Mucosa of gallbladder (tissue), 1 donor: Measurements from ENCODE around the gene ATP1B3. TPM values are rescaled to one million over a fixed set of nuclear protein-coding genes. Genes with fewer than 3 reads are reported as not detected.
"Not testable (repeated sequence)": the region's sequence is repeated elsewhere in the genome, so short reads cannot be mapped to it uniquely, and the experiment has no call there.

Experiments used
- DNase-seq: peaks from one replicate; pipeline ENCODE4 v3.0.0-alpha.2; 2020; ENCODE audit warnings: low spot score
- total RNA-seq: library from RNA; stranded (reverse); gene quantifications from one replicate; pipeline ENCODE4 v1.2.1, GENCODE V29; 2021
- donor health status: DM: no; HTN: no; CAD: no.

Gene ATP1B3
- total RNA-seq, 1 donor from 2014 or later = 75.4 TPM

DNA sequence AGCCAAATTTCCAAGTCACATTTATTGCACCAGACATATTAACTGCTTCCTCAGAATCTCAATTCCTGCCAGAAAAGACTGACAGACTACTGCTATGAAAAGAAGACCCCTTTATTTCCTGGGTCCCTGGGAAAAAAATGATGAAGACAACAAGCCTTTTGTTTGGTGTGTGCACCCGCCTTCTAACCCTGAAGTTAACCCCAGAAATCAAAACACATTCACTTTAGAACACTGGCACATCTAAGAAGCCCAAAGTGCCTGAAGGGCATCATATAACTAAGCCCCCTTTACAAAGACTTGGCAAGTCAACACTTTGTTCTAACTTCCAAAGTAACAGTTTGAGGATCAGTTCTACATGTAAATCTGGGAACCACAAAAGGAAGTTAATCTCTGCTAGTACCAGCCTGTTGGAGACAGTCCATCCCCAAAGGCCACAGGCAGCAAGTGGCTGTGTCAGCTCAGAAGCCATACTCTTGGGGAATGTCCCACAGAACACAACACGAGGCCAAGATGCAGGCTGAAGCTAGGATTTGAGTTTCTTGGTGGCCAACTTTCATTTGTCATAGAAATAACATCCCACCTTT, 16.3 kb upstream of the ATP1B3 start:
- no peak for DNase-seq

DNA sequence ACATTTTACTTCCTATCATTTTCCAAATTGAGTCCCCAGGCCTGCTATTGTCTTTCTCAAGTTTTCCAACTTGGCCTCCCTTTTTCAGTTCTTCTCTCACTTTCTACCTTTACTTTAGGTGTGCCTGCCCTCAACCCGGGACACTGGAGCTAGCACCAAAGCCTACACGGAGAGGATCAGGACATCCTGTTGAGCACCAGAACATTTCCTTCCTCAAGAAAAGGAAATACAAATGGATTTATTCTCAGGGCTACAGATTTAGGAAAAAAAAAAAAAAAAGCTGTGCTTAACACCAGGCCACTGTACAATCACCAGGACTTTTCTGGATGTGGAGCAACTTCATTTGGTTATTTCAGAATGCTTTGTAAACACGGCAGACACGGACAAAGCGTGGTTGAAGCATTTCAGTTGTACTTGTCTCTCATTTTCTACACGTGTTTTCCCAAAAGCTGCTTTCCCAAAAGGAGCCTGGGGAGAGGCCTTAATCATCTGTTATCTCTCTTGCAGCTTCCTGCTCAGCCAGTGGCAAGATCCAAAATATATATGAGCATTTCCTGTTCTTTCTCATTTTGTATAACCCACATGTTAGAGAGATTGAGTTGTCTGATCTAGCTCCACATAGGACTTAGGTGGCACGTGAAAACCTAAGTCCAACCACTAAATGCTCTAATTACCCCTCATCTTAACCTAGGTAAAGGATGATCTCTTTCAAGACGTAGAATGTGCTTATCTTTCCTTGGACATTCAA, 15.5 kb upstream of the ATP1B3 start:
- no peak for DNase-seq

DNA sequence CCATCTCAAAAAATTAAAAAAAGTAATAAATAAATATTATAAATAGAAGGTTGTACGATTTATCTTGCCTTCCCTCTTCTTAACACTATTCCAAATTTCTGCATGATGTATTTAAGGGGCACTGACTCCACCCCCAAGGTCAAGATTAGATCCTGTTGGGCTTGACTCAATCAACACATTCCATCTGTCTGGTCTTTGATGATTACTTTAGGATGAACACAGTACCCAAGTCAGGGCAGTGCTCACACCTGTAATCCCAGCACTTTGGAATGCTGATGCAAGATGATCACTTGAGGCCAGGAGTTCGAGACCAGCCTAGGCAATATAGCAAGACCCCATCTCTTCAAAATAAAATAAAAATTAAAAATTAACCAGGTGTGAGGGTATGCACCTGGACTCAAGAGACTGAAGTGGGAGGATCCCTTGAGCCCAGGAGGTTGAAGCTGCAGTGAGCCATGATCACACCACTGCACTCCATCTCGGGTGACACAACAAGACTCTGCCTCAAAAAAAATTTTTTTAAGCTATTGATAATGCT, 14.1 kb upstream of the ATP1B3 start:
- DNase-seq = no peak

DNA sequence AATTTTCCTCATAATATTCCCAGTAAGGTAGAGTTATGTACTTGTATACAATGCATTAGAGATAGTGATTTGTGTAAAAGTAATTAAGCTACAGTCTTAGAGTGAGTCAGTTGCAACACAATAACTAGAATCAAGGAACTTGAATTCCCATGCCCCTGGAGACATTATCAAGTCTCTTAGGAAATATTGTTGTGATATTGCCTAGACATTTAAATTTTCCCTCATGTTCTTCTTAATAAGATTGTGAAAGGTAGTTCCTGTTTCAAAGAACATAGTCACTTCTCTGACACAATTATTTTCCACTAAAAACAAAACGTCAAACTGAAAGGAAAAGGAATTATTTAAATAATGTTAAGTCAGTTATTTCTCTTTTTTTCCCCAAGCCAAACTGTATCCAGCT, 13.0 kb upstream of the ATP1B3 start:
- DNase-seq = no peak

DNA sequence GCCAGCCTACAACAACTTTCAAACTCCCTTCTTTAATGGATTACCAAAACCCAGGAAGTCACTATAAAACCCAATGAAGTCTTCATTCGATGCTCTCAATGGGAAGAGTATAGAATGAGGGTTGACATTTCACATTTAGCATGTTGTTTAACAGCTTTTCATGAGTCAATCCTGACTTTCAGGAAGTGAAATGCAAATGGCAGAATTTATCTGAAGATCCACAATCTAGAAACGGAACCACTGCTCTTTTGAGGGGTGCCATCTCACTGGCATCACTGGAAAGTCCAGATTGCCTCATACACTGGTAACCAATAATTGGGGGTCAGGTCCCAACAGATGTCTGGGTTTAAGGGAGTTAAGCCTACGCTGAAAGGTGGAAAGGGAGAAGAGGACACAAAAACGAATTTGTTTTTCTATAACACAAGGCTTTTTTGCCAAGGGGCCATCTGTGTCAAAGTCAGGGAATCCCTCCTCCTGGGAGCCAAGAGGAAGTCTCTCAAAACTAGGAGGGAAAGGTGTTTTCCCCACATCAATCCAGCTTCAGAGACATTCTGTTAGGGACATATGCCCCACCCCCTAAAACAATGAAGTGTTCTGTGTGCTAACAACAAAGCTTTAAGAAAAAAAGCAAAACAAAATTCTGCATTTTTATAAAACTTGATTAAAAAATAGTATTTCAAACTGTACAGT, 12.0 kb upstream of the ATP1B3 start:
- DNase-seq = no peak

DNA sequence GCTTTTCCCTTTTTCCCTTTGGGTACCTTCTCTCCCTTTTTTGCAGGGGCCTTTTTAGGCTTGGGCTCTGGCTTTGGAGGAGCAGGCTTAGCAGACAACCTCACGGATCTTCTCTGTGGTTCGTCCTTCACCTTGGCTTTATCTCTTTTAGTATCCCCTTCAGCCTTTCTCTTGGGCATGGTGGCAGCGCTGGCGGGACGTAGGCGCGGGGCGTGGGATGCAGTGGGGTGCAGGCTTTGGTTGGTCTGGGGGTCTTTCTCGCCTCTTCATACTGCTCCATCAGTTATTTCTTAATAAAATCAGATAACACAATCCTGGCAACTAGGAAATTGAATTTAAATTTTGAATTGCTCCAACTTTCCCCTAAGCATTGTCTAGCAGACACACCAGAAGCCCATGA, 11.3 kb upstream of the ATP1B3 start:
- no peak for DNase-seq

DNA sequence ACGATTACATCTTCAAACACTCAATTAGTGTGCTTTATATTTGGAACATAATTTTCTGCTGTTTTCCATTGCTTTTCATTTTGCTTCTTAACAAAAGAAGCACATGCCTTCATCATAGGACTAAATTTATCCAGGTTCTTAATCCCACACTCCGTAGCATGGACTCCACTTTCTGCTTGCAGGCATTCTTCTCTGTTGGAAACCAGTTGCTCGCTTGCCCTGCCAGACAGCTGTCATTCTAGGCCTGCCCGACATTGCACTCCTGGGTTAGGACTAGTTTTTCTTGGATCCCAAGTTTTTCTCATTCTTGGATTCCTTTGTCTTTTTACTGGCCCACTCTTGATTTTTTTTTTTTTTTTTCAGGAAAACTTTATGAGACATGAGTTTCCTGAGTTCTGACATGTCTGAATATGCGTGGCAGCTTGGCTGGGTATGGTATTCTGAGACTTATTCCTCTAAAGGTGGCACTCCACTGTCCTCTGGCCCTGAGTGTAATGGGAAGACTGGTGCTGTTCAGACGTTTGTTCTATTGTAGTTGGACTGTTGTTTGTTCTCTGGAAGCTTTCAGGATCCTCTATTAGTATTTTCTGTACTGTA, 6.3 kb upstream of the ATP1B3 start:
- DNase-seq = no peak

DNA sequence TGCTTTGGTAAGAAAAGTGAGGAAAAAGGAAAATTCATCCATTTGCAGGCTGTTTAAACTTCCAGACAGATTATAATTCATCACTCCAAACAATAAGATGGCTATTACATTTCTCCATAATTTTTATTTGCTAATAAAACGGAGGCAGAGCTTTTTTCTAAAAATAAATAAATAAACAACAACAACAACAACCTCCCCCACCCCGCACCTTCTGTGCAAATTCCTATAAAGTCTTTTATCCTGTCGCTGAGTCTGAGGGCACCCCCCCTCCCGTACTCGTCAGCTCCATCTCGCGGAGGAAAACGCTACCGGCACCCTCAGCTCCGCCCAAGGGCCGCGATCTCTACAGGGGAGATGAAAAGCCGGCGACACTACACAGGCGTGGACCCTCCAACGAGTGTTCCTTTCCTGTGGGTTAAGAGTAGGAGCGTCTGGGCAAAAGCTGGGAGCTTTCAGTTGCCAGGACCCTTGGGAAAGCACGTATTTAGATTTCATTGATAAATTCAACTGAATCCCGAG, 1.0 kb upstream of the ATP1B3 start:
- peak; percentile 86 for DNase-seq

DNA sequence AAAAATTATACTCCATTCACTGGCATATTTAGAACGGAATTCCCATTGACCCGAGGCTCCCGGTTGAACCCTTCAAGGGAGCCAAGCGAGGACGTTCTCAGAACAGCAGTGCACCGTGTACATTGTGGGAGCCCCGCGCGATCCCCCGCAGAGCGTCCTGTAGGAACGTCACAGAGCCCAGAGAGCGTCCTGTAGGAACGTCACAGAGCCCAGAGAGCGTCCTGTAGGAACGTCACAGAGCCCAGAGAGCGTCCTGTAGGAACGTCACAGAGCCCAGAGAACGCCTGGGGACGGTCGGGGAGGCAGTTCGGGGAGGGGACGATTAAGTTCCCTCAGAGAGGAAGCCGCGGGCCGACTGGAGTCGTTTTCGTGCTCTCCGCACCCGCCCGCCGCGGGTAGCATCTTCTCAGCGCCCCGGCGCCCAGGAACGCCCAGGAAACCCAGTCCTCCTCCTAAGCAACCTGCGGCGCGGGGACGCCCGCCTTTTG, 506 bp upstream of the ATP1B3 start:
- DNase-seq = peak; percentile 67

DNA sequence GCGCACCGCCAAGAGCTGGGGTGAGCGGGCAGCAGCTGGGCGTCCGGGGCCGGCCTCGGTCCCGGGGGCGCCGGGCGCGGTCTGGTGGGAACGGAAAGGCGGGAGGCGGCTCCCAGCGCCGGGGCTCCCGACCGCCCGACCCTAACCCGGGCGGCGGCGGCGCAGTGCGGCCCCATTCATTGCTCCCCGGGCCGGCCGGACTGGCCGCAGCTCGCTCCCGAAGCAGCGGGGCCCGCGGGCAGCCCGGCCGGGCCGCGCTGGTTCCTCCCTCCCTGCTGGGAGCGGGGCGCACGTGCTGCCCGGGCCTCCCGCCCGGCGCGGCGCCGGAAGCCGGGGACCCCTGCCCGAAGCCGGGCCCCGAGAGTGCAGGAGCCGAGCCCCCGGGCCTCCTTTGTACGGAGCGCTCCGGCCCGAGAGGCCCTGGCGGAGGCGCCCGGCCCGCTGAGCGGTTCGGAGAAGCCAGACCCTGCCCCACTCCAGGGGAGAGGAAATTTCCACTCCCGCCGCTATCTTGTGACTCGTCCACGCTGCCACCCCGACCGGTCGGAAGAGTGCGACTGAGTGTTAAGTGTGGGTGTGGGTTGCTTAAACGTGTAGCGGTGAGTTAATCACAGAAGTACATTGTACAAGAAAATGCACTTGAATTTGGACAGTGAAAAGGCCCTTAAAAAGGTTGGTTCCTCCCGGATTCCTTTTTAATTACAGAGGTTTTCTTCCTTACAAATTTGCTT, 613 bp downstream of the ATP1B3 start:
- peak; percentile 29 for DNase-seq

DNA sequence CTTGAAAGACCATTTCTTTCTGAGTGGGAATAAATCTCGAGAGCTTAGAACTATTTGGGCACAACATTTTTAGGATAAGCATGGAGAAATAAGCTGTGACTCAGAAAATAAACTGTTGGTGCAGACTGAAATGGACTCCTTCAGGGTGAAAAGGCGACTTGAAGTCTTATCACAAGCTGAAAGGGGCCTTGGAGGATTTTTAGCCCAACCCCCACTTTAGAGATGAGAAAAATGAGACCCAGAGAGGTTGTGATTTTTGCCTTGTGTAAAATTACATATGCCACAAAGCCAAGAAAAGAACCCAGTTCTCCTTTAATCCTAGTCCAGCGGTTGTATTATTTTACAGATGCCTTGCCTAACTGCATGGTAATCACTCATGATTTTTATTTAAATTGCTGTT, 1.5 kb downstream of the ATP1B3 start:
- no peak for DNase-seq

DNA sequence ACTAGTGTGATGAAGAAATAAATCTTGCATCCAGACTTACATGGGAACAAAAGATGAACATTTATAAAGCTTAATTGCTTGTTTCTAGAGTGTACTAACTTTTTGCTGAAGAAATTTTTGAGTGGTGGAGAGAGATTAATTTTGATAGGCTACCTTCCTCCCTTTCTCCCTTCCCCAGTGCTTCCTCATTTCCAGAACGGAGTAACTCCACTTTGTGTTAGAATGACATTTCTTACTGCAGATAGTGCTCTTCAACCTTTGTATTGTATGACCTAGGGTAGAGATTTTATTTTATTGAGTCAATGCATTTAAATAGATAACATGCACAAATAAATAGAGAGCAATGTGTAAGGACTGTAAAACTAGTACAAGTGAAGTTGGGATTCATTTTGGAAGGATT, 1.9 kb downstream of the ATP1B3 start:
- DNase-seq = no peak

DNA sequence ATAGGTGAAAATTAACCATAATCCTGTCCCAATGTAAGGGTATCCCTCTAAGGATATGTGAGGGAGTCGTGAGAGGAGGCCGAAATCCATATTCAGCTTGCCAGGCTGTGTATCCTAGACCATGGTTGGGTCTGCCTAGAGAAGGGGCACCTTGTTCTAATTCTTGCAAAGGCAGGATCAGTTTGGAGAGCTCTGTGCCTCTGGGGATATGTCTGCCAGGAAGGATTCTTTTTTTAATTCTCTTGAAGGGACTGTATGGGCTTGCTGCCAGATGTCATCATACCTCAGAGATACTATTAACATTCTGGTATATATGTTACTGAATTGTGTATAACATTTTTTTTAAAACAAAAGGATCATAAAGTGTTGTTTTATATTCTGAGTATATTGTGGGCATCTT, 2.4 kb downstream of the ATP1B3 start:
- DNase-seq = no peak

DNA sequence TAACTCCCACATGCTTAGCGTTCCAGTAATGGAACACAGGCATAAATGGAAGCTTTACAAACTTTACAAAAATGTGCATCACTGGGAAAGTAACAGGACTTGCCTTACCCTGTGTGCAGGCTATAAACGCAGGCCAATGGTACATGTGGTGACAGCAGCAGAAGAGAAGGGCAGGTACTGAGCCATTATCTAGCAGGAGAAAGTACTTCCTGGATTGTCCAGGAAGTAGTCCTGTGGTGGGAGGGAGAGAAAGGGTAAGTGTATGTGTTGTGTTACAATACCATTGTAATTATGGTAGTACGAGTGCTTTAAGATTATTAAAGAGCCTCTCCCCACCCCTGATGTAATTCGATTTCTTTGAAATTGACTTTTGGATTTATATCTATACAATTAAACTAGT, 5.3 kb downstream of the ATP1B3 start:
- no peak for DNase-seq

DNA sequence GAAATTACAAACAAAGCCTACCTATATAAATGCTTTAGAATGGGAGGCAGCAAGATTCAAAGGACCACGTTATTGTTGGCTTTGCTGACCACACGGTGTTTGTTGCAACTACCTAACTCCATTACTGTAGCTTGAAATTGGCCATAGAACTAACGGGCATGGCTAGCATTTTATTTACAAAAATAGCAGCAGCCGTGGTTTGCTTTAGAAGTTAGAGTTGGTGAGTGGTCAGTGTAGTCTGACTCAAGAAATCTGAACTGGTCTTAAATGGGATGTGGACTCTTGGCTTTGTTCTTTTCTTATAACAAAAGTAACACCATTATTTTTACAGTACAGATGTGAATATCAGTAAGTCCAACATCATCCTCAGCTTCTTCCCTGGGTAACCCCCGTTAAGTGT, 10.6 kb downstream of the ATP1B3 start:
- DNase-seq = no peak

DNA sequence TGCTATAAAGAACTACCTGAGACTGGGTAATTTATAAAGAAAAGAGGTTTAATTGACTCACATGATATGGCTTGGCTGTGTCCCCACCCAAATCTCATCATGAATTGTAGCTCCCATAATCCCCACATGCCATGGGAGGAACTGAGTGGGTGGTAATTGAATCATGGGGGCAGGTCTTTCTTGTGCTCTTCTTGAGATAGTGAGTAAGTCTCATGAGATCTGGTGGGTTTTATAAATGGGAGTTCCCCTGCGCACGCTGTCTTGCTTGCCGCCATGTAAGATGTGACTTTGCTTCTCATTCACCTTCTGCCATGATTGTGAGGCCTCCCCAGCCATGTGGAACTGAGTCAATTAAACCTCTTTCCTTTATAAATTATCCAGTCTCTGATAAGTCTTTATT, 12.1 kb downstream of the ATP1B3 start:
- DNase-seq = not testable (repeated sequence)

DNA sequence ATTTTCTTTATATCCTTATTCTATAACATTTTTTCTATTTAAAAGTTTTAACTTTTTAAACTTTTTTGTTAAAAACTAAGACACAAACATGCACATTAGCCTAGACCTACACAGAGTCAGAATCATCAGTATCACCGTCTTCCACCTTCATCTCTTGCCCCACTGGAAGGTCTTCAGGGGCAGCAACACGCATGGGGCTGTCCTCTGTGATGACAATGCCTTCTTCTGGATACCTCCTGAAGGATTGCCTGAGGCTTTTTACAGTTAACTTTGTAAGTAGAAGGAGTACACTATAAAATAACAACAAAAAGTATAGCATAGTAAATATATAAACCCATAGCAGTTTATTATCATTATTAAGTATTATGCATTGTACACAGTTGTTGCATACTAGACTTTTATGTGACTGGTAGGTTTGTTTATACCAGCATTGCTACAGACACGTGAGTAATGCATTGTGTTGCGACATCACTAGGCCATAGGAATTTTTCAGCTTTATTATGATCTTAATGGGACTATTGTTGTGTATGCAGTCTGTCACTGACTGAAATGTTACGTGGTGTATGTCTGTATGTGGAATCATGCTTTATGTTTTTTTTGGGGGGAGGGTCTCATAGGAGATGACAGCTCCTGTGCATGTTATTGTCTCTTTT, 18.2 kb downstream of the ATP1B3 start:
- DNase-seq = no peak

DNA sequence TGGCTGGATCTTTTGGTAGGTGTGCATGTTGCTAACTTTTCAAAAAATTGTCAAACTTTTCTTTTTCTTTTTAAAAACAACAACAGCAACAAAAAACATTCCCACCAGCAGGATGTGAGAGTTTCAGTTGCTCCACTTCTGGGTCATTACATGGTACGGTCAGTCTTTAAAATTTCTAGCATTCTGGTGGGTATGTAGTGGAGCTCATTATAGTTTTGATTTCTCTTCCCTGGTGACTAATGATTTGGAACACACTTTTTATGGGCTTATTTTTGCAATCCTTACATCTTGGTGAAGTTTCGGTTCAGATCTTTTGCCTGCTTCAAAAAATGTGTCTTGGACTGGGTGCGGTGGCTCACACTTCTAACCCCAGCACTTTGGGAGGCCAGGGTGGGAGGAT, 19.3 kb downstream of the ATP1B3 start:
- DNase-seq = no peak

DNA sequence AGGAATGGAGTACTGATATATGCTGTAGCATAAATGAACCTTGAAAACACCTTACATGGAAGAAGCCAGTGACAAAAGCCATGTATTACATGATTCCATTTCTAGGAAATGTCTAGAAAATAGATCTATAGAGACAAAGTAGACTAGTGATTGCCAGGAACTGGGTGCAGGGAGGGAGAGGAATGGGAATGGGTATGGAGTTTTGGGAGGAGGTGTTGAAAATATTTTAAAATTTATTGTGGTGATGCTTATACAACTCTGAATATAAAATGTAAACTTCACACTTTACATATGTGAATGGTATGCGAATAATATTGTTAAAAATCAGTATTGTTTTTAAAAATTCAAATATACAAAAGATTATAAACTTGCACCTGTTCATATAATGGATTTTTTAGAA, 22.5 kb downstream of the ATP1B3 start:
- DNase-seq = no peak

DNA sequence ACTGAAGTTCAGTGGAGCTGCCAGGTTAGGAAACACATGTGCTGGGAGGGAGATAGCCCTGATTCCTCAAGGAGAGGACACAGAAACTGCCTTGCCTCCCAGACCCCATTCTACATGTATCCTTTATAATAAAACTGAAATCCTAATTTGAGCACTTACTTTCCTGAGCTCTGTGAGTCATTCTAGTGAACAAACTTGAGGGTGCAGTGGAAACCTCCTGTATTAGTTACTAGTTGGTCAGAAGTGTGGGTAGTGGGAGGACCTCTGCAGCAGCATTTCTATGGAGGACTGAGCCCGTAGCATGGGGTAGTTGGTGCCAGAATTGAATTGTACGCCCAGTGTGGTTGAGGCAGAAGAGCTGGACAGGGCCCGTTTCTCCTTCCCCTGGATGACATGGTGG, 23.9 kb downstream of the ATP1B3 start:
- no peak for DNase-seq

DNA sequence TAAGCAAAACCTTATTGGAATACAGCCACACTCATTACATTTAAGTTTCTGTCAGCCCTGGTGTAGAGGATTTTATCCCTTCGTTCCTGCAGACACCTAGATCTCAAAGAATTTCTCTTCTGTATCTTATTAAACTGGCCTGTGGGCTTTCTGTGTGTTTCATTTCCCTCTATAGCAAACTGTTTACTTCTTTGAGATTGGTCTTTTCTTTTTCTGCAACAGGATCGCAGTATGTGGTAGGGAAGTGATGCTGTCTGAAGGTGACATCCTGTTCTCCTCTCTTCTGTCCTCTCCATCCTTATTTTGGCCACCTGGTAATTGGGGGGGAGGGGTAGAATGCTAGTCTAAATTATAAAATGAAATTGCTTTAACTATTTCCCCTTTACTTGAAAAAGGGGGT, 25.5 kb downstream of the ATP1B3 start:
- DNase-seq = no peak
